GM23338 (cell line): ENCODE data around the gene NBDY. TPM values are rescaled to one million over a fixed set of nuclear protein-coding genes. Genes with fewer than 3 reads are reported as not detected.

Source experiments
- ATAC-seq: fragments of 200-7000 bp; cut with Tn5 transposase; 3 replicates; pipeline ENCODE4 v1.9.1; 2020
- DNase-seq: peaks from one replicate; pipeline ENCODE4 v3.0.0-alpha.2; 2015; ENCODE audit warnings: low spot score
- H2AFZ ChIP-seq: fragments of 200-600 bp; sonication (generic); 2 replicates; pipeline ENCODE4 v1.8.0; 2016; ENCODE audit warnings: antibody characterized with exemption, mild to moderate bottlenecking, moderate library complexity
- H3F3A ChIP-seq: fragments of 200-600 bp; sonication (generic); replicated peaks from 2 replicates; pipeline ENCODE4 v1.8.0; 2017; ENCODE audit warnings: antibody characterized with exemption, mixed run types, low read depth
- H3K27ac ChIP-seq: fragments of 200-600 bp; sonication (generic); 2 replicates; pipeline ENCODE4 v1.6.1; 2016; ENCODE audit warnings: low read depth
- H3K27me3 ChIP-seq: fragments of 200-600 bp; sonication (generic); 2 replicates; pipeline ENCODE4 v1.8.0; 2016; ENCODE audit warnings: mild to moderate bottlenecking, mixed run types, moderate library complexity; ENCODE audit not compliant: insufficient read depth
- H3K36me3 ChIP-seq: fragments of 200-600 bp; sonication (generic); 2 replicates; pipeline ENCODE4 v1.8.0; 2016; ENCODE audit warnings: mild to moderate bottlenecking; ENCODE audit not compliant: insufficient read depth
- H3K4me1 ChIP-seq: fragments of 200-600 bp; sonication (generic); 2 replicates; pipeline ENCODE4 v1.8.0; 2016; ENCODE audit warnings: mild to moderate bottlenecking, moderate library complexity; ENCODE audit not compliant: insufficient read depth
- H3K4me2 ChIP-seq: fragments of 200-600 bp; sonication (generic); 2 replicates; pipeline ENCODE4 v1.7.1; 2017; ENCODE audit warnings: mixed run types
- H3K4me3 ChIP-seq: fragments of 200-600 bp; sonication (generic); 2 replicates; pipeline ENCODE4 v1.6.1; 2016; ENCODE audit warnings: mixed run types
- H3K79me2 ChIP-seq: fragments of 200-600 bp; sonication (generic); replicated peaks from 2 replicates; pipeline ENCODE4 v1.8.0; 2017; ENCODE audit warnings: mild to moderate bottlenecking; ENCODE audit not compliant: insufficient read depth
- H3K9me2 ChIP-seq: fragments of 200-600 bp; sonication (generic); 2 replicates; pipeline ENCODE4 v1.8.0; 2017; ENCODE audit not compliant: insufficient read depth
- H4K20me1 ChIP-seq: fragments of 200-600 bp; sonication (generic); replicated peaks from 2 replicates; pipeline ENCODE4 v1.8.0; 2017; ENCODE audit warnings: mild to moderate bottlenecking; ENCODE audit not compliant: insufficient read depth
- H3K27ac Mint-ChIP-seq: 2 replicates; pipeline ENCODE4 v1.8.0; 2020; ENCODE audit warnings: inconsistent platforms, mild to moderate bottlenecking, moderate library complexity, mixed read lengths
- H3K27me3 Mint-ChIP-seq: 3 replicates; pipeline ENCODE4 v1.8.0; 2022; ENCODE audit warnings: low read depth, mild to moderate bottlenecking, moderate library complexity, mixed read lengths, inconsistent platforms; ENCODE audit not compliant: insufficient read depth, poor library complexity
- H3K36me3 Mint-ChIP-seq: 3 replicates; pipeline ENCODE4 v1.8.0; 2021; ENCODE audit warnings: low read depth, mild to moderate bottlenecking, inconsistent platforms, moderate library complexity, mixed read lengths
- H3K4me1 Mint-ChIP-seq: 3 replicates; pipeline ENCODE4 v1.8.0; 2020; ENCODE audit warnings: mild to moderate bottlenecking, inconsistent platforms, mixed read lengths
- H3K4me3 Mint-ChIP-seq: 3 replicates; pipeline ENCODE4 v1.8.0; 2021; ENCODE audit warnings: moderate library complexity, mild to moderate bottlenecking, inconsistent platforms, mixed read lengths
- H3K9me3 Mint-ChIP-seq: 3 replicates; pipeline ENCODE4 v1.8.0; 2020; ENCODE audit warnings: moderate library complexity, mild to moderate bottlenecking, inconsistent platforms, mixed read lengths
- ETS1 ChIP-seq: IDR thresholded peaks from 2 replicates; pipeline ENCODE4 v1.6.1; 2016; ENCODE audit warnings: antibody characterized with exemption
- EZH2 ChIP-seq: fragments of 200-600 bp; sonication (generic); IDR thresholded peaks from one replicate; pipeline ENCODE4 v1.8.0; 2017; ENCODE audit warnings: antibody characterized with exemption, mild to moderate bottlenecking, low read depth; ENCODE audit not compliant: unreplicated experiment
- JUNB ChIP-seq: IDR thresholded peaks from one replicate; pipeline ENCODE4 v1.6.1; 2016; ENCODE audit warnings: antibody characterized with exemption; ENCODE audit not compliant: unreplicated experiment
- NANOG ChIP-seq: IDR thresholded peaks from 2 replicates; pipeline ENCODE4 v1.6.1; 2016; ENCODE audit warnings: antibody characterized with exemption, borderline replicate concordance
- POLR2AphosphoS5 ChIP-seq: IDR thresholded peaks from 2 replicates; pipeline ENCODE4 v1.6.1; 2016; ENCODE audit warnings: antibody characterized with exemption, low read depth
- STAT1 ChIP-seq: IDR thresholded peaks from one replicate; pipeline ENCODE4 v1.6.1; 2016; ENCODE audit warnings: antibody characterized with exemption; ENCODE audit not compliant: unreplicated experiment
- ZNF331 ChIP-seq: fragments of 250-450 bp; sonication (Bioruptor Pico); IDR thresholded peaks from 2 replicates; pipeline ENCODE4 v1.5.0; 2020; ENCODE audit warnings: low read depth, mild to moderate bottlenecking, moderate library complexity
- ZNF462 ChIP-seq: fragments of 250-450 bp; sonication (Bioruptor Pico); IDR thresholded peaks from 2 replicates; pipeline ENCODE4 v1.5.0; 2020; ENCODE audit warnings: mild to moderate bottlenecking, moderate library complexity
- polyA plus RNA-seq: library from polyadenylated mRNA; unstranded; fragments of >200 nt; fragmentation: Nextera tagmentation; extraction: Ambion mirVana; gene quantifications from 2 replicates; pipeline ENCODE4 v1.2.1, GENCODE V29; 2016
- total RNA-seq: library from RNA; depleted of rRNA; stranded (reverse); fragments of >200 nt; shearing (Covaris generic); gene quantifications from 2 replicates; pipeline ENCODE4 v1.2.3, GENCODE V29; 2014
- TF ChIP-seq, protein P1 (sequence below): IDR thresholded peaks from one replicate; pipeline ENCODE4 v1.6.1; 2018; ENCODE audit warnings: antibody characterized with exemption; ENCODE audit not compliant: unreplicated experiment

NBDY gene
- total and polyA plus RNA-seq, 2 experiments from 2014 or later = 9.6 to 206 TPM

- Mint-ChIP-seq H3K4me3 (no peak overlapping the region), H3K27ac (no peak overlapping the region), H3K4me1 (no peaks in the 10 kb centered on the region; the same call in 2 of the 3 replicates), H3K36me3 (peaks cover 20% of the 10 kb centered on the region), H3K27me3 (no peaks in the 10 kb centered on the region), H3K9me3 (peaks cover 3% of the 10 kb centered on the region; the same call in 1 of the 3 replicates)
- Histone ChIP-seq H3K4me2 (no peak overlapping the region), H3K9me2 (no peaks in the 10 kb centered on the region), H3K36me3 (no peaks in the 10 kb centered on the region), H2AFZ (no peak overlapping the region), H3K79me2 (peaks cover 4% of the 10 kb centered on the region), H3F3A (no peaks in the 10 kb centered on the region), H4K20me1 (no peaks in the 10 kb centered on the region; the same call in 1 of the 2 replicates), H3K27me3 (no peaks in the 10 kb centered on the region), H3K4me3 (no peak overlapping the region), H3K4me1 (no peaks in the 10 kb centered on the region), H3K27ac (no peak overlapping the region)
- TF ChIP-seq ZNF331 = no peak
- no peak for TF ChIP-seq JUNB
- TF ChIP-seq EZH2 = no peak
- no peak for TF ChIP-seq STAT1
- TF ChIP-seq NANOG = no peak
- no peak for TF ChIP-seq ETS1
- TF ChIP-seq POLR2AphosphoS5 = no peak
- no peak for ATAC-seq
- DNase-seq = no peak
These were observed 29.4 kb downstream of the NBDY start for GRCh38 chrX:56758456-56758855.

DNA sequence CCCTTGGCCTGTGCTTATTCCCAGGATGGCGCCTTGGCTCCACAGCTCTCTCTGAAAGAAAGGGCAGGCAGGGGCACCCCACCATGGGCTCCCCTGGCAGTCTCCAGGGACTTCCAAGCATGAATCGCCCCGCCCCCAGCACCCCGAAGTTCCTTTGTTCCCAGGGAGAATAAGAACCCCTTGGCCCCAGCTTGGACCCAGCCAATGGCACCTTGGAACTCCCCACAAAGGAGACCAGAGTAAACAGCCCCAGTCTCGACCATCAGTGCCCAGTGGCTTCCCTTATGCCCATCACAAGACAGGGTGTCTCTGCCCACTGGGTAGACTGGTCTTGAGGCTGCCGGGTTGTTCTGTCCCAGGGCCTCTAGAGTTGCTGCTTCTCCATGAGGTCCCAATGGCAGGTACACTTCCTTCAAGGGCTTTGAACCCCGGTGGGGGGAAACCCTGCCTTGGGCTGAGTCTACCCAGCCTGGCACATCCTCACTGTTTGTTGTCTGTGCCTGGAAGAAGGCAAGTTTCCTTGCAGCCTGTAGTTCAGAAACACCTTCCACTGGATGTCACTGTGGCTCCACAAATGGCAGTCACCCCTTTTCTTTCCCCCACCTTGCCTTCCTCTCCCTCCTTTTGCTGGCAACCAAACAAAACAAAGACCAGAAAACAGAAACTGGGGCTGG lies 30.8 kb downstream of the NBDY start:
- no peak for ATAC-seq
- Histone ChIP-seq H3K36me3 (no peaks in the 10 kb centered on the region), H3F3A (no peaks in the 10 kb centered on the region), H3K27me3 (no peaks in the 10 kb centered on the region), H2AFZ (no peak overlapping the region), H3K4me3 (no peak overlapping the region), H3K4me2 (no peak overlapping the region), H4K20me1 (no peaks in the 10 kb centered on the region; the same call in 1 of the 2 replicates), H3K4me1 (no peaks in the 10 kb centered on the region), H3K27ac (no peak overlapping the region), H3K9me2 (no peaks in the 10 kb centered on the region), H3K79me2 (no peaks in the 10 kb centered on the region; the same call in 1 of the 2 replicates)
- Mint-ChIP-seq H3K9me3 (no peaks in the 10 kb centered on the region), H3K36me3 (peaks cover 7% of the 10 kb centered on the region), H3K4me3 (no peak overlapping the region), H3K27me3 (peaks cover 3% of the 10 kb centered on the region), H3K4me1 (peaks cover 1% of the 10 kb centered on the region; the same call in 2 of the 3 replicates), H3K27ac (no peak overlapping the region)
- TF ChIP-seq, protein P1, sequence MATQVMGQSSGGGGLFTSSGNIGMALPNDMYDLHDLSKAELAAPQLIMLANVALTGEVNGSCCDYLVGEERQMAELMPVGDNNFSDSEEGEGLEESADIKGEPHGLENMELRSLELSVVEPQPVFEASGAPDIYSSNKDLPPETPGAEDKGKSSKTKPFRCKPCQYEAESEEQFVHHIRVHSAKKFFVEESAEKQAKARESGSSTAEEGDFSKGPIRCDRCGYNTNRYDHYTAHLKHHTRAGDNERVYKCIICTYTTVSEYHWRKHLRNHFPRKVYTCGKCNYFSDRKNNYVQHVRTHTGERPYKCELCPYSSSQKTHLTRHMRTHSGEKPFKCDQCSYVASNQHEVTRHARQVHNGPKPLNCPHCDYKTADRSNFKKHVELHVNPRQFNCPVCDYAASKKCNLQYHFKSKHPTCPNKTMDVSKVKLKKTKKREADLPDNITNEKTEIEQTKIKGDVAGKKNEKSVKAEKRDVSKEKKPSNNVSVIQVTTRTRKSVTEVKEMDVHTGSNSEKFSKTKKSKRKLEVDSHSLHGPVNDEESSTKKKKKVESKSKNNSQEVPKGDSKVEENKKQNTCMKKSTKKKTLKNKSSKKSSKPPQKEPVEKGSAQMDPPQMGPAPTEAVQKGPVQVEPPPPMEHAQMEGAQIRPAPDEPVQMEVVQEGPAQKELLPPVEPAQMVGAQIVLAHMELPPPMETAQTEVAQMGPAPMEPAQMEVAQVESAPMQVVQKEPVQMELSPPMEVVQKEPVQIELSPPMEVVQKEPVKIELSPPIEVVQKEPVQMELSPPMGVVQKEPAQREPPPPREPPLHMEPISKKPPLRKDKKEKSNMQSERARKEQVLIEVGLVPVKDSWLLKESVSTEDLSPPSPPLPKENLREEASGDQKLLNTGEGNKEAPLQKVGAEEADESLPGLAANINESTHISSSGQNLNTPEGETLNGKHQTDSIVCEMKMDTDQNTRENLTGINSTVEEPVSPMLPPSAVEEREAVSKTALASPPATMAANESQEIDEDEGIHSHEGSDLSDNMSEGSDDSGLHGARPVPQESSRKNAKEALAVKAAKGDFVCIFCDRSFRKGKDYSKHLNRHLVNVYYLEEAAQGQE = no peak
- TF ChIP-seq ZNF462 (CRISPR knock-in tag) = no peak
- no peak for DNase-seq
